Activated naive CD4-positive, alpha-beta T cell treated with anti-CD3 and anti-CD28 coated beads, Interleukin-2, amount 10 ng/mL, durations not matched to agents 5 hours and 36 hours (primary cell): Measurements from ENCODE around the gene KLF18. TPM values are rescaled to one million over a fixed set of nuclear protein-coding genes. Genes with fewer than 3 reads are reported as not detected.

Experiments used
- total RNA-seq, 2 experiments: library from RNA; stranded (reverse); gene quantifications; one replicate each; pipeline ENCODE4 v1.2.3, GENCODE V29; 2021

The KLF18 gene
- not detected for total RNA-seq

DNA sequence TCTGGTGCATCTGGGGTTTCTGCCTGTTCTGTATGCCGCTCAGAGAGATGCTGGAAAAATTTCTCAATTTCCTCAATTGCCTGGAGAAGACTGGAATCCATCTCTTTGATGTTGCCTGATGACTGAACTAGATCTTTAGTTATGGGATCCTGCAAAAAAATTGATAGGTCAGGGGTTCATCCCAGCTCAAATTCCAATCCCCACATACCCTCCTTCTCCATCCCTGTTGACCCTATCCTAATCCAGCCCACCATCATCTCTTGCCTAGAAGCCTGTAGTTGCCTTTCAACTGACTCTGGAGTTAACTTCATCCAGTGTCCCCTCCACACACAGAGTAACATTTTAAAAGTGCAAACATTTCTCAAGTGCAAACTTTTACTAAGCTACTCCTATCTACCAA, at the start of gene KLF18:
TSS of gene KLF18 (minus strand) at position 101 of the 400 bp plus-strand sequence. CDS start at position 101, 0 bp downstream.

GRCh38 chr1:44118682-44119081, 22.7 kb downstream of the KLF18 start, which contains the start of gene KLF17:
Gene KLF17, plus strand, starts transcription at chr1:44118821. Its CDS starts 87 bp downstream, at chr1:44118908.

Other genes with a start within 250 kb of the KLF18 start
- under 1 TPM; 0.14 to 0.53 TPM for gene ARTN, start 207.8 kb downstream of the KLF18 start, total RNA-seq
- 10 to 100 TPM; 23.9 to 27.0 TPM for gene IPO13, start 194.7 kb downstream of the KLF18 start, total RNA-seq
- gene DPH2, start 171.6 kb downstream of the KLF18 start, total RNA-seq, result 10 to 100 TPM; 26.0 to 27.0 TPM
- gene ATP6V0B, start 166.7 kb downstream of the KLF18 start, total RNA-seq, result 10 to 100 TPM; 94.1 to 97.3 TPM
- gene B4GALT2, start 162.4 kb downstream of the KLF18 start, total RNA-seq, result 10 to 100 TPM in 1 of 2 experiments, 1 to 10 TPM in 1; 9.7 to 10.3 TPM
- gene CCDC24, start 150.0 kb downstream of the KLF18 start, total RNA-seq, result under 1 TPM; 0.50 to 0.65 TPM
- gene SLC6A9, start 110.2 kb downstream of the KLF18 start, total RNA-seq, result 1 to 10 TPM; 4.6 to 5.1 TPM
- not detected for gene KLF17, start 22.8 kb downstream of the KLF18 start, total RNA-seq
- 10 to 100 TPM; 41.0 to 47.3 TPM for gene DMAP1, start 71.8 kb upstream of the KLF18 start, total RNA-seq
- 10 to 100 TPM; 23.2 to 24.4 TPM for gene ERI3, start 213.6 kb upstream of the KLF18 start, total RNA-seq